ENCODE data around the gene WASHC4. TPM values are rescaled to one million over a fixed set of nuclear protein-coding genes. Genes with fewer than 3 reads are reported as not detected.
A peak's percentile ranks its signal among the peaks of the same experiment; 100 is the strongest.

The WASHC4 gene, protein sequence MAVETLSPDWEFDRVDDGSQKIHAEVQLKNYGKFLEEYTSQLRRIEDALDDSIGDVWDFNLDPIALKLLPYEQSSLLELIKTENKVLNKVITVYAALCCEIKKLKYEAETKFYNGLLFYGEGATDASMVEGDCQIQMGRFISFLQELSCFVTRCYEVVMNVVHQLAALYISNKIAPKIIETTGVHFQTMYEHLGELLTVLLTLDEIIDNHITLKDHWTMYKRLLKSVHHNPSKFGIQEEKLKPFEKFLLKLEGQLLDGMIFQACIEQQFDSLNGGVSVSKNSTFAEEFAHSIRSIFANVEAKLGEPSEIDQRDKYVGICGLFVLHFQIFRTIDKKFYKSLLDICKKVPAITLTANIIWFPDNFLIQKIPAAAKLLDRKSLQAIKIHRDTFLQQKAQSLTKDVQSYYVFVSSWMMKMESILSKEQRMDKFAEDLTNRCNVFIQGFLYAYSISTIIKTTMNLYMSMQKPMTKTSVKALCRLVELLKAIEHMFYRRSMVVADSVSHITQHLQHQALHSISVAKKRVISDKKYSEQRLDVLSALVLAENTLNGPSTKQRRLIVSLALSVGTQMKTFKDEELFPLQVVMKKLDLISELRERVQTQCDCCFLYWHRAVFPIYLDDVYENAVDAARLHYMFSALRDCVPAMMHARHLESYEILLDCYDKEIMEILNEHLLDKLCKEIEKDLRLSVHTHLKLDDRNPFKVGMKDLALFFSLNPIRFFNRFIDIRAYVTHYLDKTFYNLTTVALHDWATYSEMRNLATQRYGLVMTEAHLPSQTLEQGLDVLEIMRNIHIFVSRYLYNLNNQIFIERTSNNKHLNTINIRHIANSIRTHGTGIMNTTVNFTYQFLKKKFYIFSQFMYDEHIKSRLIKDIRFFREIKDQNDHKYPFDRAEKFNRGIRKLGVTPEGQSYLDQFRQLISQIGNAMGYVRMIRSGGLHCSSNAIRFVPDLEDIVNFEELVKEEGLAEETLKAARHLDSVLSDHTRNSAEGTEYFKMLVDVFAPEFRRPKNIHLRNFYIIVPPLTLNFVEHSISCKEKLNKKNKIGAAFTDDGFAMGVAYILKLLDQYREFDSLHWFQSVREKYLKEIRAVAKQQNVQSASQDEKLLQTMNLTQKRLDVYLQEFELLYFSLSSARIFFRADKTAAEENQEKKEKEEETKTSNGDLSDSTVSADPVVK
- 46.2 to 50.9 TPM (median 46.4 TPM) in 3 replicates for total RNA-seq

DNA sequence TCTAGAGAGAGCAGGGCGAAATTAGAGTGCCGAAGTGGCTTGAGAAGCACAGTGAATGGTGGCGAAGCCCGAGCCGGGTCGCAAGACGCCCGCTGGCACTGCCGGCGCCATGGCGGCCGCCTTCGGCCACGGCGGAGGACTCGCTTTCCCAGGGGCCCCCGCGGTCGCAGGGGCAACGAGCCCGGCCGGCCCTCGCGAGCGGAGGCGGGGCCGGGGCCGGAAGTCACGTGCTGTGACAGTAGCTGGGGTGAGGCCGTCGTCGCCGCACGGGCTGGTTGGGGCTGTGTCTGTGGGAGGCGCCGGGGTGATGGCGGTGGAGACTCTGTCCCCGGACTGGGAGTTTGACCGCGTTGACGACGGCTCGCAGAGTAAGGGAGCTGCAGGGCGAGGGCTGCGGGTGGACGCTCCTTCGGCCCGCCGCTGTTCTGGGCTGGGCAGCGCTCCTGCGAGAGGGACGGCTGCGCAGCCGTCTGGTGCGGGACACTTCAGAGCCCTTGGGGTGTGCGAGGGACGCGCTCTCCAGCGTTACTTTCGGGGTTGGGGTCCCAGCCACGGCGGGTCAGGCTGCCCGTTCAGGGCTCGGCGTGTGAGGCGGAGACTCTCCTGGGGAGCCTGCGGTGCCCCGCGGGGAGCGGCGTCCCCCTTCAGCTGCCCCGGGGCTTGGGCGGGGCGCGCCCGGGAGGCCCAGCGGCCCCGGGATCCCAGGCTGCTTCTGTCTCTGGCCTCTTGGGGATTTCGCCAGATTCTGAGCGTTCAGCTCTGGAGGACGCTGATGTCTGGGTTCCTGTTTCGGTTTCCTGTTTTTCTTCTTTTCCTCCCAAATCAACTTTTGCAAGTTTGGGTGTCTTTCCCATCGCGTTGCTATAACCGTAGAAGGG, at the start of gene WASHC4:
Gene WASHC4 (plus strand): TSS at position 238 of the 878 bp plus-strand sequence. CDS start 70 bp downstream, at position 308.
- H3K27ac Mint-ChIP-seq: peak within 1 kb of the TSS; percentile 98
- H3K4me1 Mint-ChIP-seq: peaks cover 38% of the 10 kb centered on the region
- TF ChIP-seq, protein P1, sequence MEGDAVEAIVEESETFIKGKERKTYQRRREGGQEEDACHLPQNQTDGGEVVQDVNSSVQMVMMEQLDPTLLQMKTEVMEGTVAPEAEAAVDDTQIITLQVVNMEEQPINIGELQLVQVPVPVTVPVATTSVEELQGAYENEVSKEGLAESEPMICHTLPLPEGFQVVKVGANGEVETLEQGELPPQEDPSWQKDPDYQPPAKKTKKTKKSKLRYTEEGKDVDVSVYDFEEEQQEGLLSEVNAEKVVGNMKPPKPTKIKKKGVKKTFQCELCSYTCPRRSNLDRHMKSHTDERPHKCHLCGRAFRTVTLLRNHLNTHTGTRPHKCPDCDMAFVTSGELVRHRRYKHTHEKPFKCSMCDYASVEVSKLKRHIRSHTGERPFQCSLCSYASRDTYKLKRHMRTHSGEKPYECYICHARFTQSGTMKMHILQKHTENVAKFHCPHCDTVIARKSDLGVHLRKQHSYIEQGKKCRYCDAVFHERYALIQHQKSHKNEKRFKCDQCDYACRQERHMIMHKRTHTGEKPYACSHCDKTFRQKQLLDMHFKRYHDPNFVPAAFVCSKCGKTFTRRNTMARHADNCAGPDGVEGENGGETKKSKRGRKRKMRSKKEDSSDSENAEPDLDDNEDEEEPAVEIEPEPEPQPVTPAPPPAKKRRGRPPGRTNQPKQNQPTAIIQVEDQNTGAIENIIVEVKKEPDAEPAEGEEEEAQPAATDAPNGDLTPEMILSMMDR (IDR thresholded peaks at IDR 0.05; ENCODE audit: unreplicated experiment): no peak
- peaks cover 12% of the 10 kb centered on the region for H3K9me3 Mint-ChIP-seq
- peak; percentile 85 to 91 for DNase-seq (ENCODE audit: low spot score in 2 of 2, unreplicated experiment in 2 of 2)
- H3K4me3 Mint-ChIP-seq: peak within 1 kb of the TSS; percentile 94
- H3K27me3 Mint-ChIP-seq (ENCODE audit: low read depth): no peaks in the 10 kb centered on the region
- H3K36me3 Mint-ChIP-seq: peaks cover 9% of the 10 kb centered on the region

GRCh38 chr12:105060715-105061378, 46.7 kb upstream of the WASHC4 start:
- no peak for DNase-seq (ENCODE audit: low spot score in 2 of 2, unreplicated experiment in 2 of 2)
- Mint-ChIP-seq H3K36me3 (peaks cover 9% of the 10 kb centered on the region), H3K4me3 (no peak overlapping the region), H3K4me1 (peaks cover 2% of the 10 kb centered on the region), H3K27ac (no peak overlapping the region), H3K27me3 (ENCODE audit: low read depth) (no peaks in the 10 kb centered on the region), H3K9me3 (peaks cover 14% of the 10 kb centered on the region)
- TF ChIP-seq, protein P1 (IDR thresholded peaks at IDR 0.05; ENCODE audit: unreplicated experiment): no peak

DNA sequence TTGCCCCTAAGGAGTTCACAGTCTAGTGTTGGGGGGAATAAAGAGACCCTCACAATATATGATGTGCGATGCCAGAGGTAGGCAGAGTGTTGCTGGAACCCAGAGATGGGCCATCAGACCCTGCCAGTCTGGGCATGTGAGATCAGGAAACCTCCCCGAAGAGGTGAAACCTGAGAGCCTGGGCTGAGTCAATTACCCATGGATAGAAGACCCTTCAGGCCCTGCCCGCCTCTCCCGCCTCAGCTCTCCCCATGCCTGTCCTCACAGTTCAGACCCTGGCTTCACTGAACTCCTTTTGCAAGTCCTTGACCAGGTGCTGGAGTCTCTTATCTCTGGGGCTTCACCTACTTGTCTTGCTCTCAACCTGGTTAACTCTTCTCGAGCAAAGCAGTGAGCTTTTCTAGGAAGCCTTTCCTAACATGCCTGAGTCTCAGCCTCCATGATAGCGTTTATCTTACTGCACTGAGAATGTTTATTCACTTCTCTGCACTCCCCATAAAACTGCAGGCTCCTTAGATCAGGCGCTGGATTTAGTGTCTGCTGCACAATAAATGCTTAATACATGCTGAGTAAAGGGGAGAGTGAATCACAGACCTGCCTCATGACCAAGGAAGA, 42.9 kb upstream of the WASHC4 start:
- TF ChIP-seq, protein P1 (IDR thresholded peaks at IDR 0.05; ENCODE audit: unreplicated experiment): no peak
- no peak overlapping the region for H3K4me3 Mint-ChIP-seq
- DNase-seq (ENCODE audit: low spot score in 2 of 2, unreplicated experiment in 2 of 2): no peak
- no peaks in the 10 kb centered on the region for H3K36me3 Mint-ChIP-seq
- peaks cover 2% of the 10 kb centered on the region for H3K4me1 Mint-ChIP-seq
- H3K27me3 Mint-ChIP-seq (ENCODE audit: low read depth): no peaks in the 10 kb centered on the region
- H3K27ac Mint-ChIP-seq: no peak overlapping the region
- no peaks in the 10 kb centered on the region for H3K9me3 Mint-ChIP-seq

GRCh38 chr12:105067511-105068031, 40.0 kb upstream of the WASHC4 start:
- no peaks in the 10 kb centered on the region for H3K9me3 Mint-ChIP-seq
- H3K36me3 Mint-ChIP-seq: no peaks in the 10 kb centered on the region
- peaks cover 2% of the 10 kb centered on the region for H3K4me1 Mint-ChIP-seq
- no peaks in the 10 kb centered on the region for H3K27me3 Mint-ChIP-seq (ENCODE audit: low read depth)
- TF ChIP-seq, protein P1 (IDR thresholded peaks at IDR 0.05; ENCODE audit: unreplicated experiment): no peak
- H3K27ac Mint-ChIP-seq: no peak overlapping the region
- no peak overlapping the region for H3K4me3 Mint-ChIP-seq
- no peak for DNase-seq (ENCODE audit: low spot score in 2 of 2, unreplicated experiment in 2 of 2)

All from mesothelial cell of epicardium (in vitro differentiated cells).